Body of pancreas (tissue), 4 donors: Measurements from ENCODE around the gene SH3TC1.

ENCODE experiments used
- CTCF ChIP-seq, 7 experiments: fragments of 450-650 bp in 4 of 7; fragments of 200-600 bp in 3 of 7; sonication (generic) in 3 of 7; IDR thresholded peaks; one replicate each; pipeline ENCODE4 v1.5.1; 2016 to 2019; ENCODE audit warnings: antibody characterized with exemption in 7 of 7
- POLR2A ChIP-seq, 3 donors: fragments of 450-650 bp; IDR thresholded peaks; one replicate each; pipeline ENCODE4 v1.6.1; 2016; ENCODE audit warnings: antibody characterized with exemption in 3 of 3, mild to moderate bottlenecking in 2 of 3

GRCh38 chr4:8285976-8286718 lies 87.1 kb downstream of the SH3TC1 start:
- TF ChIP-seq CTCF (IDR thresholded peaks at IDR 0.05) (no peak), POLR2A (IDR thresholded peaks at IDR 0.05) (no peak)
